Glutamatergic neuron (in vitro differentiated cells): Measurements from ENCODE around the gene CASK. TPM values are rescaled to one million over a fixed set of nuclear protein-coding genes. Genes with fewer than 3 reads are reported as not detected.

Experiments used
- DNase-seq: peaks from one replicate; pipeline ENCODE4 v3.0.0; 2022
- H3K27ac Mint-ChIP-seq: one replicate; pipeline ENCODE4 v1.8.0; 2020; ENCODE audit warnings: mild to moderate bottlenecking, mixed read lengths, inconsistent platforms; ENCODE audit not compliant: unreplicated experiment
- H3K27me3 Mint-ChIP-seq: one replicate; pipeline ENCODE4 v1.8.0; 2020; ENCODE audit warnings: mild to moderate bottlenecking, moderate library complexity, mixed read lengths, inconsistent platforms; ENCODE audit not compliant: unreplicated experiment
- H3K36me3 Mint-ChIP-seq: one replicate; pipeline ENCODE4 v1.8.0; 2020; ENCODE audit warnings: mild to moderate bottlenecking, mixed read lengths, inconsistent platforms; ENCODE audit not compliant: unreplicated experiment
- H3K4me1 Mint-ChIP-seq: one replicate; pipeline ENCODE4 v1.8.0; 2020; ENCODE audit warnings: mild to moderate bottlenecking, low read depth, mixed read lengths, inconsistent platforms; ENCODE audit not compliant: unreplicated experiment
- H3K4me3 Mint-ChIP-seq: one replicate; pipeline ENCODE4 v1.8.0; 2020; ENCODE audit warnings: mild to moderate bottlenecking, mixed read lengths, inconsistent platforms; ENCODE audit not compliant: unreplicated experiment
- H3K9me3 Mint-ChIP-seq: one replicate; pipeline ENCODE4 v1.8.0; 2020; ENCODE audit warnings: mild to moderate bottlenecking, moderate library complexity, mixed read lengths, inconsistent platforms; ENCODE audit not compliant: unreplicated experiment
- total RNA-seq: library from RNA; stranded (reverse); fragmentation: NEBNext Ultra II Directional; extraction: Animal tissue kit (Norgen Biotek cat#: 25700); gene quantifications from one replicate; pipeline ENCODE4 v1.2.1, GENCODE V29; 2021; ENCODE audit not compliant: unreplicated experiment
- TF ChIP-seq, protein P1 (sequence below): fragments of 200-600 bp; sonication (generic); IDR thresholded peaks from one replicate; pipeline ENCODE4 v1.5.0; 2021; ENCODE audit not compliant: partially characterized antibody, unreplicated experiment

Gene CASK
- total RNA-seq, 1 donor from 2014 or later, result 173 TPM

DNA sequence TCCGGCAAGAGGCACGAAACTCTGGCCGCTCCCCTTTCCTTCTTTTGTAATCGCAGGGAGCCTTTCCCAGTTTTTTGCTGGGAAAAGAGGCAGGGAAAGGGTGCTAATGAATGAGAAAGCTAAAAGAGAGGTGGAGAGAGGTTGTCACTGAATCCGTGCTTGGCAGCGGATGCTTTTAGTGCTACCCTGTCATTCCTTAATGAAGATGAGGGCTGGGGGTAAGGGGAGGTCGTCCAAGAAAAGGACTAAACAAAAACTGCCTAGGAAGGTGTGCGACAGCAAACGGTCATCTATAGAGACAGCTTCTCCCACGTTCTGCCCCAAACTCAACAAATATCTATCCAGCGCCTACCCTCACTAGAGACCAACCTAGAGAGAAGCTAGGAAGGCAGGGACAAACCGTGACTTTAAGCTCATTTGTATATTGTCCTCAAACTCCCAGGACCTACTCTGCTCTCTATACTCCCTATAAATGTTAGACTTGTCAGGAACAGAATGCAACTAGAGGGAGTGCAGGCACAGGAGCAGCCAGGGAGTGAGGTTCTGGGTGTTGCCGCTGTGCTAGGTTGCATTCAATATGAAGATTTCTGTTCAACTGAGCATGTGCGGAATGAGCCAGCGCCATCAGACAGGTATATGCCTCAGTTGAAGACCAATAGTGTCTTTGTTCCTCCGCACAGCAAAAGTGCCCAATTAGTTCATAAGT, 777 bp upstream of the CASK start:
- peaks cover 2% of the 10 kb centered on the region for H3K4me1 Mint-ChIP-seq
- H3K27ac Mint-ChIP-seq, result peak overlapping the region; percentile 85
- peak overlapping the region; percentile 93 for H3K4me3 Mint-ChIP-seq
- TF ChIP-seq, protein P1, sequence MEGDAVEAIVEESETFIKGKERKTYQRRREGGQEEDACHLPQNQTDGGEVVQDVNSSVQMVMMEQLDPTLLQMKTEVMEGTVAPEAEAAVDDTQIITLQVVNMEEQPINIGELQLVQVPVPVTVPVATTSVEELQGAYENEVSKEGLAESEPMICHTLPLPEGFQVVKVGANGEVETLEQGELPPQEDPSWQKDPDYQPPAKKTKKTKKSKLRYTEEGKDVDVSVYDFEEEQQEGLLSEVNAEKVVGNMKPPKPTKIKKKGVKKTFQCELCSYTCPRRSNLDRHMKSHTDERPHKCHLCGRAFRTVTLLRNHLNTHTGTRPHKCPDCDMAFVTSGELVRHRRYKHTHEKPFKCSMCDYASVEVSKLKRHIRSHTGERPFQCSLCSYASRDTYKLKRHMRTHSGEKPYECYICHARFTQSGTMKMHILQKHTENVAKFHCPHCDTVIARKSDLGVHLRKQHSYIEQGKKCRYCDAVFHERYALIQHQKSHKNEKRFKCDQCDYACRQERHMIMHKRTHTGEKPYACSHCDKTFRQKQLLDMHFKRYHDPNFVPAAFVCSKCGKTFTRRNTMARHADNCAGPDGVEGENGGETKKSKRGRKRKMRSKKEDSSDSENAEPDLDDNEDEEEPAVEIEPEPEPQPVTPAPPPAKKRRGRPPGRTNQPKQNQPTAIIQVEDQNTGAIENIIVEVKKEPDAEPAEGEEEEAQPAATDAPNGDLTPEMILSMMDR, result no peak
- no peaks in the 10 kb centered on the region for H3K36me3 Mint-ChIP-seq
- no peak for DNase-seq
- no peaks in the 10 kb centered on the region for H3K9me3 Mint-ChIP-seq
- peaks cover 5% of the 10 kb centered on the region for H3K27me3 Mint-ChIP-seq

- Mint-ChIP-seq H3K27ac (peak overlapping the region; percentile 96), H3K9me3 (no peaks in the 10 kb centered on the region), H3K4me1 (peaks cover 11% of the 10 kb centered on the region), H3K36me3 (no peaks in the 10 kb centered on the region), H3K4me3 (peak overlapping the region; percentile 94), H3K27me3 (peaks cover 5% of the 10 kb centered on the region)
- peak; percentile 68 for DNase-seq
- TF ChIP-seq, protein P1, result no peak
These were observed 763 bp downstream of the CASK start for GRCh38 chrX:41922431-41923151.

DNA sequence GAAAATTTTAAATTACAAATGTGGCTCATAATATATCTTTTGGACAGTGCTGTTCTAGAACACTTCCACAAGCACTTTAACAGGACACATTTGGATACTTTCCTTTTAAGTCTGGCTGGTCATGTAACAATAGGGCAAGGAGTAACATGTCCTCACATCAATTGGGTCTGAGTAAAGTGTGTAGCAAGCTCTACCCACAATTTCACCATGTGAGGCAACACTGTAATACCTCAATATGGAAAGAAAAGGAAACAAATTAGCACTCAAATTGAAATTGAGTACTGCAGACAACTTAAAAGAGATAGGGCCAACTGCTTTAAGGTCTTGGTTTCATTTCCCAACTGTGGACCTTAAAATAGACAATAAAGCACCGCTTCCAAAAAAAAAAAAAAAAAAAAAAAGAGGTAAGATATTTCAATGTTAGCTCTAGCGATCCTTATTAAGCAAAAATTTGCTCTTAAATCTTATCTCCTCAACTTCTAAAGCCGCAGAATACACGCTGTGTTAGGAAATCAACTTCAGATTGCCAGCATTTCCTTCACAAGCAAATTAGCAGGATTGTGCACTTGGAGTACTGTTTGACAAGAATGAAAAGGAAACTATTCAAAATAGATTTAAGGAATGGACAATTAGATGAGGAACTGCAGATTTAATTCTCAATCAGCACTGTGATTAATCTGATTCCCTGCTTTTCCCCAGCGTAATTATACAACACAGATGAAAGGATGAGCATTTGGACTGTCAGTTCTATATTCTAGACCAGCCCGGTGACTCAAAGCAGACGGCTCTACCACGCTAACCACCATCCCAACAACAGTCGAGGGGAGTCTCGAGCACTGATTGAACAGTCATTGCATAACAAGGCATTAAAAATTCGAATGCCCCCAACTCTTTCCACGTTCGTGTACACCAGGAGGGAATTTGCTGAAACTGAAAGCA, 1.6 kb downstream of the CASK start:
- peak overlapping the region; percentile 94 for H3K4me3 Mint-ChIP-seq
- TF ChIP-seq, protein P1, result no peak
- no peaks in the 10 kb centered on the region for H3K36me3 Mint-ChIP-seq
- DNase-seq, result no peak
- H3K27ac Mint-ChIP-seq, result peak overlapping the region; percentile 96
- H3K27me3 Mint-ChIP-seq, result peaks cover 5% of the 10 kb centered on the region
- H3K4me1 Mint-ChIP-seq, result peaks cover 14% of the 10 kb centered on the region
- no peaks in the 10 kb centered on the region for H3K9me3 Mint-ChIP-seq

GRCh38 chrX:41919870-41920269, 3.5 kb downstream of the CASK start:
- Mint-ChIP-seq H3K4me3 (peak overlapping the region; percentile 85), H3K27ac (no peak overlapping the region), H3K36me3 (no peaks in the 10 kb centered on the region), H3K9me3 (no peaks in the 10 kb centered on the region), H3K4me1 (peaks cover 17% of the 10 kb centered on the region), H3K27me3 (peaks cover 7% of the 10 kb centered on the region)
- DNase-seq, result no peak
- TF ChIP-seq, protein P1, result no peak
